Choroid plexus epithelial cell (primary cell): Measurements from ENCODE around the gene SH3RF2.

Source experiments
- DNase-seq: peaks from one replicate; pipeline ENCODE4 v3.0.0-alpha.2; 2010; ENCODE audit warnings: low read depth
- H3K4me3 ChIP-seq: 2 replicates; pipeline ENCODE4 v1.5.1; 2011; ENCODE audit warnings: low read depth, mild to moderate bottlenecking, control low read depth, low read length, moderate library complexity
- TF ChIP-seq, protein P1 (sequence below): conservative IDR thresholded peaks from 2 replicates; pipeline ENCODE4 v1.5.1; 2011; ENCODE audit warnings: low read depth, mild to moderate bottlenecking, control low read depth, inconsistent platforms, low read length, moderate library complexity

SH3RF2 gene

DNA sequence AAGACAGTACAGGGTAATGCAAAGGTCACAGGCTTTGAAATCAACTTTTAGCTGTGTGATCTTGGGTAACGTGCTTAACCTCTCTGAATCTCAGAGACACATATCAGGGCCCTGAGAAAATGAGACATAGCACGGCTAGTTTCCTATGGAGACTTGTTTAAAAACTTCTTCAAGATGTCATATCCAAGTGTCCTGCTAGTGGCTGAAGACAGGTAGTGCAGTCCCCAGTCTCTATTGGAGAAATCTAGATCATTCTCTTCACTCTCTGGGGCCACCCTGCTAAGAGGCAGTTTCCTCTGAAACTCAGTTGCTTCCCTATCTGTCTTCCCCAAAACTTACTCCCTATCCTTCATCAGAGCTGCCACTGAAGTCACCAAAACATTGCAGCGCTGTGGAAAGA is 33.3 kb upstream of the SH3RF2 start:
- TF ChIP-seq, protein P1, sequence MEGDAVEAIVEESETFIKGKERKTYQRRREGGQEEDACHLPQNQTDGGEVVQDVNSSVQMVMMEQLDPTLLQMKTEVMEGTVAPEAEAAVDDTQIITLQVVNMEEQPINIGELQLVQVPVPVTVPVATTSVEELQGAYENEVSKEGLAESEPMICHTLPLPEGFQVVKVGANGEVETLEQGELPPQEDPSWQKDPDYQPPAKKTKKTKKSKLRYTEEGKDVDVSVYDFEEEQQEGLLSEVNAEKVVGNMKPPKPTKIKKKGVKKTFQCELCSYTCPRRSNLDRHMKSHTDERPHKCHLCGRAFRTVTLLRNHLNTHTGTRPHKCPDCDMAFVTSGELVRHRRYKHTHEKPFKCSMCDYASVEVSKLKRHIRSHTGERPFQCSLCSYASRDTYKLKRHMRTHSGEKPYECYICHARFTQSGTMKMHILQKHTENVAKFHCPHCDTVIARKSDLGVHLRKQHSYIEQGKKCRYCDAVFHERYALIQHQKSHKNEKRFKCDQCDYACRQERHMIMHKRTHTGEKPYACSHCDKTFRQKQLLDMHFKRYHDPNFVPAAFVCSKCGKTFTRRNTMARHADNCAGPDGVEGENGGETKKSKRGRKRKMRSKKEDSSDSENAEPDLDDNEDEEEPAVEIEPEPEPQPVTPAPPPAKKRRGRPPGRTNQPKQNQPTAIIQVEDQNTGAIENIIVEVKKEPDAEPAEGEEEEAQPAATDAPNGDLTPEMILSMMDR = peak; percentile 46
- peak; percentile 19 for DNase-seq
- no peak overlapping the region for H3K4me3 ChIP-seq

DNA sequence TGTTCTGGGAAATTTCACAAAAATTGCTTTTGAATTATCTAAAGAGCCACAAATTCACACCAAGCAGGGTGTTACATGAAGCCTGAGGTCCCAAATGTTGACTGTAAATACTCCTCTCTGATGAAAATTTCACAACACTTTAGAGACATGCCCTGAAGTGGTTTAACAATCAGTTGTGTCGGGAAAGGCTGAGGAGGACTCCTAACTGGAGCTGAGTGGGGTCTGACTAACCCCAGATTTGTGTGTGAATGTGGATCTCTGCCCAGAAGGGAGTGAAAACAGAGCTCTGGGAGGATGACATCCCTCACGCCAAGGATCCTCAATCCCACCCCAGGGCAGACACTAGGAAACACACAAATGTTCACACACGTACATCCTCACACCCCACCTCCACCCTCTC is 32.5 kb upstream of the SH3RF2 start:
- no peak overlapping the region for H3K4me3 ChIP-seq
- TF ChIP-seq, protein P1 = no peak
- DNase-seq = no peak

DNA sequence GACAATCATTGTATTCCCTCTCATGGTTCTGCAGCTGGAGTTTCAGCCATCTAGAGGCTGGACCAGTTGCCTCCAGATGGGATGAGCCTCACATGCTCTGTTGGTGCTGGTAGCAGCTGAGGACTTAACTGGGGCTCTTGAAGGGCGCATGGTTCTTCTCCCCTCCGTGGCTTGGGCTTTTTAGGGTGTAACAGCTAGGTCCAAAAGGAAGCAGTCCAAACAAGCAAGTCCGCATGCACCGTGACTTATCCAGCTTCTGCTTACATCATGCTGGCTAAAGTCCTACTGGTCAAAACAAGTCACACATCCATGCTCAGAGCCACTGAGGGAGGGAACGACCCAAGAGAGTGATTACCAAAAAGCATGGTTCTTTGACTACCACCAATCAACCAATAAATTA is 31.6 kb upstream of the SH3RF2 start:
- H3K4me3 ChIP-seq = no peak overlapping the region
- DNase-seq = no peak
- TF ChIP-seq, protein P1 = no peak

DNA sequence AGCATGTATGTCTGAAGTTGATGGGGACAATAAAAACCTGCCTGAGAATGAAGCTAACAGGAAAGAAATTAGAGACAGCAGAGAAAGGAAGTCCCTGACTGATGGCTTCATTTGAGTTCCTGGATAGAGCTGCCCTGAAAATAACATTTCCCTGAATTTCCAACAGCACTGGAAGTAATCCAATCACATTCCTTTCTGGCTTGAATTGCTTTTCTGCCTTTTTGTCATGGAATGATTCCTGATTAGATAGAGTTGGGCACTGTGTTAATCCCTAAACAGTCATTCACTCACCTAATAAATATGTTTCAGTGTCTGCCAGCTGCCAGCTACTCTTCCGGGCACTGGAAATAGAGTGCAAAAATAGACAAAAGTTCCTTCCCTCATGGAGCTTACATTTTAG is 30.0 kb upstream of the SH3RF2 start:
- no peak for DNase-seq
- H3K4me3 ChIP-seq = no peak overlapping the region

DNA sequence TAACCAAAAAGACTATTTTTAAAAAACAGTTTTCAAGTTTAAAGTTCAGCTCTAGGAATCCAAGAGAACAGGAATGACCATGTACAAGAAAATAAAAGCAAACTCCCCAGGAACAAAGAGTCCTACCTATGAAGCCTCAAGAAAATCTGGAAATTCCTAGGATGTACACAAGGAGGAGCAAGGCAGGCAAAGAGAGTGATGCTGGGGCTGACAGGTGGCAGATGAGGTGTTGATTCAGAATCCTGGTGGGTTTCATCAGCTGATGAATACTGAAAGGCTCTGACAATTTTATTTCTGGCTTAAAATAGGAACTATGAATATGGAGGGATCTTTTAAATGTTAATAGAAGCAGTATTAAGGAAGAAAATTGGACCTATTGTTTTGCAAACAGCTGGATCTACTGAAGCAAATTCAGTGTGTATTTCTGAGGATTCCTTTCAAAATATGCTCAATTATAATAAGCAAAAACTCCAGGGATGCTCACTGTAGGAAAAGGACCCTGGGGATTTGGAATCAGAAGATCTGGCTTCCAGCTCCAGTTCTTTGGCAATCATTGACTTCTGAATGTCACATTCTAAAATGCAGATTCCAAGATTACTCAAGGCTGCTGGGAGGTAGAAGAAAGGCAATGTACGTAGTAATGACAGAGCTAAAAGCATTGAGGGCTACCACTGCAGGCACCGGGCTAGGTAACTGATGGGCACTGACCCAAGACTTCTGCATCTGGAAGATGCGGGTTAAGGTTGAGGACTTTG is 28.0 kb upstream of the SH3RF2 start:
- peak; percentile 16 for DNase-seq
- TF ChIP-seq, protein P1 = peak; percentile 54
- H3K4me3 ChIP-seq = no peak overlapping the region

More for the DNA sequence above, 30.0 kb upstream of the SH3RF2 start:
- TF ChIP-seq, protein P1 = no peak

DNA sequence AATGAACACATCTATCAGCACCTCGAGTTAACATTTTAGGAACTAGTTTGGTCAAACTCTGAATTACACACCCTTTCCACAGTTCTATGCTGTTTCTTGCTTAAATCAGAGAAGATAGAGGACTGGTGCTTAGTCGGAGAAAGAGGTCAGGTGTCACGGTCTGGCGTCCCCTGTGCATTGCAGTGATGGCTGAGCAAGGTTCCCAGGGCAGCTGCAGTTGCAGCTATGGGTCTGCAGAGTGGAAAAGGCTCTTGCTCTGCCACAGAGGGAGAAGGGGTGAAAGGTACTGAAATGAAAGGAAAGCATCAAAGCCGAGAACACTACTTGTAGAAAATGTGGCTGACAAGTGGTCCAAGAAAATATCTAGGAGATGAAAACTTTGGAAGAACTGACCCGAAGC is 25.2 kb upstream of the SH3RF2 start:
- TF ChIP-seq, protein P1 = no peak
- DNase-seq = no peak
- H3K4me3 ChIP-seq = no peak overlapping the region

DNA sequence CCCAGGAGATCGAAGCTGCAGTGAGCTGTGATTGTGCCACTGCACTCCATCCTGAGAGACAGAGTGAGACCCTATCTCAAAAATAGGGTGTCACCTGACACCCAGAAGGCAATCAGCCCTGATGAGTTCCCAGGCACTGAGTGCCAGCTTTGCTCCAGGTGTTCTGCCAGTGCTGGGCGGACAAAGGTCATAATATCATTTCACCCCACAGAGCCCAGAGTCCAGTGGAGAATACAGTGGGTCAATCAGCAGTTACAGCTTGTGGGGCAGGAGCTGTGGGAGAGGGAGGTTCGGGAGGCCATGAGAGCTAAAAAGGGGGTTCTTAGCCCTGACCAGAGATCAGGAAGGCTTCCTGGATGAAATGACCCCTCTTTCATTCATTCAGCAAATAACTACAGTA is 24.4 kb upstream of the SH3RF2 start:
- TF ChIP-seq, protein P1 = no peak

More for the DNA sequence above, 24.4 kb upstream of the SH3RF2 start:
- H3K4me3 ChIP-seq = no peak overlapping the region
- no peak for DNase-seq
